GM12801 (cell line): Measurements from ENCODE around the gene DHPS.

ENCODE experiments used
- TF ChIP-seq, protein P1 (sequence below): IDR thresholded peaks from one replicate; pipeline ENCODE4 v1.5.1; 2011; ENCODE audit warnings: control low read depth; ENCODE audit not compliant: insufficient read length; ENCODE audit errors: extremely low read depth

Gene DHPS

DNA sequence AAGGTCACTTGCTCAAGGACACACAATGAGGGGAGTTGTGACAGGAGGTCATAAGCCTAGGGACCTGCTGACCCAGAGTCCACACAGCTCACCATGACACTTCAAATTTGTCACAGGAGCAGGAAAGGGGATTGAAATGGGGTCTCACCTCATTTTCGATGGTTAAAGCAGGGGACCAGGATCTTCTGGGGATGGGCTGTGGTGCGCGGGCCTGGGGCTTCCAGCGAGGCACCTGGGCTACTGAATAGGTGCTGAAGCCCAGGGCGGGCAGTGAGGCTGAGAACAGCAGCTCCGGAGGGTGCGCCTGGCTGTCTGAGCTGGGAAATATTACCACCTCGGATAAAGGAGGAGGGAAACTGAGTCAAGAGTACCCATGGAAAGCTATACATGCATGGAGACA, 26.1 kb downstream of the DHPS start:
- TF ChIP-seq, protein P1, sequence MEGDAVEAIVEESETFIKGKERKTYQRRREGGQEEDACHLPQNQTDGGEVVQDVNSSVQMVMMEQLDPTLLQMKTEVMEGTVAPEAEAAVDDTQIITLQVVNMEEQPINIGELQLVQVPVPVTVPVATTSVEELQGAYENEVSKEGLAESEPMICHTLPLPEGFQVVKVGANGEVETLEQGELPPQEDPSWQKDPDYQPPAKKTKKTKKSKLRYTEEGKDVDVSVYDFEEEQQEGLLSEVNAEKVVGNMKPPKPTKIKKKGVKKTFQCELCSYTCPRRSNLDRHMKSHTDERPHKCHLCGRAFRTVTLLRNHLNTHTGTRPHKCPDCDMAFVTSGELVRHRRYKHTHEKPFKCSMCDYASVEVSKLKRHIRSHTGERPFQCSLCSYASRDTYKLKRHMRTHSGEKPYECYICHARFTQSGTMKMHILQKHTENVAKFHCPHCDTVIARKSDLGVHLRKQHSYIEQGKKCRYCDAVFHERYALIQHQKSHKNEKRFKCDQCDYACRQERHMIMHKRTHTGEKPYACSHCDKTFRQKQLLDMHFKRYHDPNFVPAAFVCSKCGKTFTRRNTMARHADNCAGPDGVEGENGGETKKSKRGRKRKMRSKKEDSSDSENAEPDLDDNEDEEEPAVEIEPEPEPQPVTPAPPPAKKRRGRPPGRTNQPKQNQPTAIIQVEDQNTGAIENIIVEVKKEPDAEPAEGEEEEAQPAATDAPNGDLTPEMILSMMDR = no peak

DNA sequence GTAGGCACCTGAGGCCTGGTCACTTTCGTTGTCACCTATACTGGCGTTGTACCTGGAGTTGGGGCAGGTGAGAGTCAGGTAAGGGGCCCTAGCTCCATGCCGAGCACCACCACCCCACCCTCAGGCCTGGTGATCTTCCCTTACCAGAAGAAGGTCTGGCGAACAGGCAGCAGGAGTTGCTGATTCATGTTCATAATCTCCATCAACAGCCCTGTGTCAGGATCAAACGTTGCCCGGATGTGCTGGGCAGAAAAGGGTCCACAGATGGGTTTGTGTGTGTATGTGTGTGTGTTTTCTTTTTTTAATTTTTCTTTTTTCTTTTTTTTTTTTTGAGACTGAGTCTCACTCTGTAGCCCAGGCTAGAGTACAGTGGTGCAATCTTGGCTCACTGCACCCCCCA, 29.5 kb downstream of the DHPS start:
- TF ChIP-seq, protein P1 = no peak

DNA sequence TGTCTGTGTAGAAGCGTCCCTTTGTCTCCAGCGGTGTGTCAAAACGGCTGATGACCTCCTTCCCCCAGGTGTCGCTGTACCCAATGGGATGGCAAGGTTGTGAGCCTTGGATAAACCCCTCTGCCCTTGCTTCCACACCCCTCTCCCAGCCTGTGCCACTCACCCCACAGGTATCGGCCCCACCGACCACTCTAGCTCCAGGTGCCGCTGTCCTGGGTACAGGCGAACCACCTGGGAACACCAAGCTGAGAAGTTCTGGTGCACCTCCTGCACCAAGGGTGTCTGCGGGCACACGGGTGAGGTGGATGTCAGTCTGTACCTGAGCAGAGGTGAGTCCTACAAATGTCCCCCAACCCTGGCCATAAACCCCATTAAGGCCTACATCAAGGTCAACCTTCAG, 31.7 kb downstream of the DHPS start:
- TF ChIP-seq, protein P1 = no peak

DNA sequence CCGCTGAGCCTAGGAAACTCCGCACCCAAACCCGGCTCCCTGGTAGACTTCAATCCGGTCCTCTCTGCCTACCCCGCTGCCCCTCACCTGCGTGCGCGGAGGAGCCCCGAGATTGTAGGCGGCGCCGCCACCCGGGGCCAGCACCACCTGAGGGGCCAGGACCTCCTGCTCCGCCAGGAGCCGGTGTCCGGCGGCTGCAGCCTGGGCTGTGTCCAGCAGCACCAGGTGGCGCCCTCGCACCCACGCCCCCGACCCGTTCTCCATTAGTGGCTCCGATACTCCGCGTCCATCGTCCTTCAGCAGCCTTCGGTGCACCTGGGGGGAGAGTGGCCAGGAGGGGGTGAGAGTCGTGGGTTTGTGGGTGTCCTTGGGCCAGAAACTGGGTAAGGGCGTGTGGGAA, 33.6 kb downstream of the DHPS start:
- TF ChIP-seq, protein P1 = no peak

DNA sequence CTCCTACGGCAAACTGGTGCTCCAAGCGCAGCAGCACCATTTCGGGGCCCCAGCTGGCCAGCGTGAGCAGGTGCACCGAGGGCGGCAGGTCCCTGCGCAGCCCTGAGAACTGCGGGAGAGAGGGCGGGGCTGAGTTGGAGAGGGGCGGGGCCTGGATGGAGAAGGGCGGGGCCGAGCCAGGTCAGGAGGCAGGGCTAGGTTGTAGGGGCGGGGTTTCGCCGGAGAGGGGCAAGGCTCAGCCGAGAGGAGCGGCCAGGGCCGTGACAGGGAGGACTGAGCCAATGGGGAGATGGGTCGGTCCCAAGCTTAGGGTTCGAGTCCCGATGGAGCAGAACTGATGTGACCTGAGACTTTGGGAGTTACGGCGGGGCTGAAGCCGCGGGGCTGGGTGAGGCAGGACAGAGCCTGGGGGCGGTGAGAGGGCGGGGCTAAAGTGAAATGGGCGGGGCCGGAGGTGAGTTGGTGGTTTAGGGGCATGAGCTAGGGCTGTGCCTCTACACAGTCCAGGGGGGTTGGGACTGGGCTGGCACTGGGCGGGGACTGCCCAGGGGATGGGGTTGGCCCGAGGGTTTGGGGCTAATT, 34.1 kb downstream of the DHPS start:
- TF ChIP-seq, protein P1 = no peak

DNA sequence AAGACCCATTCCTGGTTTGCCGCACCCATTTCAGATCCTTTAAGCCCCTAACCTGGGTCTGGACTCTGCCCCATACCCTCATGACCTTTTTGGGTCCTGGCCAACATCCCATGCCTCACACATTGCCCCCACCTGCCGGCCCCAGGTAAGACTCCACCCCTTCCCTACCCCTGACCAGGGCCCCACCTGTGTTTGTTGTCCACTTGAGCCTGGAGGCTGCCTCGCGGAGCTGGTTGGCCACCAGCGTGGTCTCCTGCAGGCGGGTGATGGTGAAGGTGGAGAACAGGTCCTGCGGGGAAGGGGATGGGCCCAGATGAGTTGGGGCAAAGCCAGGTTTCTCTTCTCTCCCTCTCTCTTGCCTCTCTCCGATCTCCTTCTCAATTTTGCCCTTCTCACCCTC, 34.6 kb downstream of the DHPS start:
- TF ChIP-seq, protein P1 = no peak

DNA sequence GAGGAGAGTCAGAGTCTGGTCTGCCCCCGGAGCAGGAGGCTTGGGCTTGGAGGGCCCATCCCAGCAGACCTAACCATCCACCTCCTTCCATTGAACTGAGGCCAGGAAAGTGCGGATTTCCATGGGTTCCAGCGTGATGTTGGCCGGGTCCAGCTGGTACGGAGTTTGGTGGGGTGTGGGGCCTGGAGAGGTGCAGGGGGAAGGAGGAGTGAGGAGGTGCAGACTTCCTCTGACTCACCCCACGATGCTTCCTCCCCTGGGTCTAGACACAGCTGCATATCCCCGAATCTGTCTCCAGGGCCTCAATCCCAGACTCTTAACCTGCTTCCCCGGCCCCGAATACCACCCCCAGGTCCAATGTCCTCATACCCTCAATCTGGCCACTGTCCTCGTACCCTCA, 35.1 kb downstream of the DHPS start:
- TF ChIP-seq, protein P1 = no peak

DNA sequence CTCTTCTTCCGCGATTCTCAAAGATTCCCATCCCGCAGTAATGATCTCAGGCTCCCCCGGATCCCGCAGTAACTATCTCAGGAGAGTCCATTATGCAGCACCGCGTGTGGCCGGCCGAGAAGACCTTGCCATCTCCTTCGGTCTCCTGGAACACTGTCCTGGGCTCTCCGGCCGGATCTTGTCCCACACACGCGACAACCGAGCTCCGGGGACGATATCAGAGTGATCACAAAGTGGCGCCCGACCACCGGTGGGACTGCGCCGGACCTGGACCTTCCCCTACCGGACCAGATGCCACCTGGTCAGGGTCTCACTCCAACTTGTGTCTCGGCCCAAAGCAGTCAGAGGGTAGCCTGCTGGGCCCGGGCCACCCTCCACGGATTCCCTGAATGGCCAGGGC, 39.2 kb downstream of the DHPS start:
- TF ChIP-seq, protein P1 = no peak
